Caco-2 (cell line): ENCODE data around the gene PFKFB2. TPM values are rescaled to one million over a fixed set of nuclear protein-coding genes. Genes with fewer than 3 reads are reported as not detected.

ENCODE experiments used
- BruUV-seq: library from RNA; stranded (reverse); fragments of 400-500 nt; replicated peaks from 2 replicates; lab custom pipeline; 2021; lab: Mats Ljungman, UMichigan
- CTCF ChIA-PET: fragments of 300-600 bp; sonication (Branson Sonifier 250); formaldehyde crosslinking; loops from one replicate; lab custom pipeline; 2022; ENCODE audit warnings: antibody characterized with exemption; lab: Charles Lee
- POLR2A ChIA-PET: fragments of 300-600 bp; sonication (Branson Sonifier 250); formaldehyde crosslinking; loops from one replicate; lab custom pipeline; 2022; ENCODE audit warnings: antibody characterized with exemption; lab: Charles Lee
- DNase-seq, 2 experiments: peaks; one replicate each; pipeline versions ENCODE4 v3.0.0 to v3.0.0-alpha.2; 2020 to 2022
- H3K27me3 ChIP-seq: replicated peaks from 2 replicates; pipeline ENCODE4 v1.6.0; 2011; ENCODE audit warnings: low read length; ENCODE audit not compliant: control insufficient read depth, insufficient read depth
- H3K36me3 ChIP-seq: 2 replicates; pipeline ENCODE4 v1.5.1; 2011; ENCODE audit warnings: low read length; ENCODE audit not compliant: control insufficient read depth, insufficient read depth
- H3K4me1 ChIP-seq: fragments of 250-450 bp; sonication (Bioruptor Pico); 2 replicates; pipeline ENCODE4 v1.5.1; 2020; ENCODE audit warnings: mild to moderate bottlenecking
- H3K4me3 ChIP-seq: 2 replicates; pipeline ENCODE4 v1.5.1; 2011; ENCODE audit warnings: low read depth, mild to moderate bottlenecking, control low read depth, low read length
- H3K9me3 ChIP-seq: fragments of 250-450 bp; sonication (Bioruptor Pico); 2 replicates; pipeline ENCODE4 v1.5.1; 2020; ENCODE audit warnings: mild to moderate bottlenecking, moderate library complexity
- H3K27ac Mint-ChIP-seq: one replicate; pipeline ENCODE4 v1.8.0; 2022; ENCODE audit warnings: mixed read lengths; ENCODE audit not compliant: unreplicated experiment
- H3K27me3 Mint-ChIP-seq: one replicate; pipeline ENCODE4 v1.8.0; 2022; ENCODE audit warnings: mixed read lengths; ENCODE audit not compliant: insufficient read depth, unreplicated experiment
- H3K36me3 Mint-ChIP-seq: one replicate; pipeline ENCODE4 v1.8.0; 2022; ENCODE audit warnings: mild to moderate bottlenecking, mixed read lengths; ENCODE audit not compliant: insufficient read depth, unreplicated experiment
- H3K4me1 Mint-ChIP-seq: one replicate; pipeline ENCODE4 v1.8.0; 2022; ENCODE audit warnings: low read depth, mixed read lengths; ENCODE audit not compliant: unreplicated experiment
- H3K4me3 Mint-ChIP-seq: one replicate; pipeline ENCODE4 v1.8.0; 2022; ENCODE audit warnings: mild to moderate bottlenecking, moderate library complexity, mixed read lengths; ENCODE audit not compliant: unreplicated experiment
- H3K9me3 Mint-ChIP-seq: one replicate; pipeline ENCODE4 v1.8.0; 2022; ENCODE audit warnings: mixed read lengths; ENCODE audit not compliant: unreplicated experiment
- CTCF ChIP-seq, 2 experiments: fragments of 200-600 bp in 1 of 2; IDR thresholded peaks; 1 replicate in 1 of 2; 2 replicates in 1 of 2; pipeline versions ENCODE4 v1.5.1 to v1.8.0; 2011 to 2022; ENCODE audit warnings: antibody characterized with exemption in 1 of 2, control low read depth in 1 of 2, inconsistent platforms in 1 of 2, low read depth in 1 of 2, low read length in 1 of 2, mild to moderate bottlenecking in 1 of 2, moderate library complexity in 1 of 2; ENCODE audit not compliant: insufficient read depth in 1 of 2, severe bottlenecking in 1 of 2, unreplicated experiment in 1 of 2
- intact Hi-C: fragments of 100-400 bp; cut with micrococcal nuclease; formaldehyde crosslinking; loops from one replicate; pipeline ENCODE4 v1.10.0; 2022; ENCODE audit not compliant: unreplicated experiment
- total RNA-seq: library from RNA; stranded (reverse); gene quantifications from 2 replicates; pipeline ENCODE4 v1.2.3, GENCODE V29; 2022

The PFKFB2 gene
- total RNA-seq, 1 experiment from 2014 or later = 38.9 TPM

DNA sequence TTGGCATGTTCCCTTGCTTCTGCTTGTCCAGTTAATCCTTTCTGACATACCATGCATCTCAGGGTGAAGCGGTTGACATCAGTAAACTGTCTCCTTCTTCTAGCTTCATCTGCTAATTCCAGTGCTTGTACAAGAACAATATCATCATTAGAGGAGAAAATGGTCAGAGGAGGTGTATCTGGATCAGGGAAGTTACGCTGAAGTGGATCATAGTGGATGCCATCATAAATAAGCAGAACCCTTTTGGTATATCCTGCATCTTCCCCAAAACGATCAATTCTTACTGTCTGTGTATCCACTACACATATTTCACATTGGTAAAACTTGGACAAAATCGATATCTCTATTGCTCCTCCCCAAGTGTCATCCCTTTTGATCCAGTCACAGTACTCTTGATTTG, 4.0 kb upstream of the PFKFB2 start:
- ChIA-PET CTCF (interaction anchor here (1.7 kb wide), 1 partner anchor 17 kb away, joined by 12 read pairs; the partner anchor contains the start of gene C1orf116), POLR2A (no interaction called here)
- peaks cover 51% of the 10 kb centered on the region for H3K36me3 Mint-ChIP-seq
- peak overlapping the region; percentile 94 for H3K4me3 Mint-ChIP-seq
- Histone ChIP-seq H3K27me3 (no peaks in the 10 kb centered on the region), H3K4me3 (no peak overlapping the region), H3K36me3 (0 out of 2 replicates have a peak, but pooled peaks cover 1% of the 10 kb centered on the region), H3K4me1 (peaks cover 34% of the 10 kb centered on the region), H3K9me3 (no peaks in the 10 kb centered on the region)
- no peaks in the 10 kb centered on the region for H3K27me3 Mint-ChIP-seq
- TSS peak; percentile 14 for BruUV-seq
- peaks cover 7% of the 10 kb centered on the region for H3K4me1 Mint-ChIP-seq
- no peaks in the 10 kb centered on the region for H3K9me3 Mint-ChIP-seq
- intact Hi-C loops = no loop called here
- no peak overlapping the region for H3K27ac Mint-ChIP-seq
- no peak for DNase-seq
- TF ChIP-seq CTCF (IDR thresholded peaks at IDR 0.05; ENCODE audit: insufficient read depth in 1 of 2, low read depth in 1 of 2, low read length in 1 of 2, severe bottlenecking in 1 of 2, unreplicated experiment in 1 of 2) = no peak

- ChIA-PET POLR2A (interaction anchor here (1.8 kb wide), 1 partner anchor 17 kb away, joined by 4 read pairs; the partner anchor contains the start of gene C1orf116), CTCF (interaction anchor here (1.7 kb wide), 1 partner anchor 17 kb away, joined by 12 read pairs; the partner anchor contains the start of gene C1orf116)
- H3K27ac Mint-ChIP-seq = peak overlapping the region; percentile 97
- no peaks in the 10 kb centered on the region for H3K9me3 ChIP-seq
- H3K36me3 ChIP-seq = 0 out of 2 replicates have a peak, but pooled peaks cover 1% of the 10 kb centered on the region
- intact Hi-C loops = no loop called here
- no peak for DNase-seq
- H3K4me3 Mint-ChIP-seq = peak overlapping the region; percentile 94
- peaks cover 51% of the 10 kb centered on the region for H3K36me3 Mint-ChIP-seq
- peaks cover 10% of the 10 kb centered on the region for H3K4me1 Mint-ChIP-seq
- no TSS peak for BruUV-seq
- H3K9me3 Mint-ChIP-seq = no peaks in the 10 kb centered on the region
- H3K27me3 ChIP-seq = no peaks in the 10 kb centered on the region
- H3K4me1 ChIP-seq = peaks cover 31% of the 10 kb centered on the region
- H3K4me3 ChIP-seq = peak overlapping the region; percentile 73
- no peak for TF ChIP-seq CTCF (IDR thresholded peaks at IDR 0.05; ENCODE audit: insufficient read depth in 1 of 2, low read depth in 1 of 2, low read length in 1 of 2, severe bottlenecking in 1 of 2, unreplicated experiment in 1 of 2)
- H3K27me3 Mint-ChIP-seq = no peaks in the 10 kb centered on the region
These were observed 3.6 kb upstream of the PFKFB2 start for GRCh38 chr1:207049514-207049913.

DNA sequence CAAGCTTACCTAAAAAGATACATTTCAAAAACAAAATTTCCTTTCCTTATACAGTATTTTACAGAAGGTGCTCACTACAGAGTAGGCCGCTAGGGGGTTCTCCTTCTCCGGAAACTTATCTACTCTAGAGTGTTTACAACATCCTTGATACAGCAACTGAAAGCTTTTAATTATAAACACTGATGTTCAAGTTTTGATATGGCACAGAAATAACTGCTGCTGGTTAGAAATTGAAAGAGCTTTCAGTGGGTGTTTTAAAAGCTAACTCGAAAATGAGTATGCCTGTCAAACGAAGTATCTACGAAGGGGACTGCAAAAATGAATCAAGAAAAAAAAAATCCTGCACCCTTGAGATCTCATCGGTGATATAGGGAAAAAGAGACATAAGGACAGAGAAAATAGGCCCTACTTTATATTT, 3.1 kb upstream of the PFKFB2 start:
- no peaks in the 10 kb centered on the region for H3K27me3 ChIP-seq
- no peaks in the 10 kb centered on the region for H3K27me3 Mint-ChIP-seq
- peak in 1 of 2 experiments; percentile 54 for DNase-seq
- H3K4me1 Mint-ChIP-seq = peaks cover 15% of the 10 kb centered on the region
- H3K36me3 Mint-ChIP-seq = peaks cover 48% of the 10 kb centered on the region
- ChIA-PET CTCF (interaction anchor here (1.7 kb wide), 1 partner anchor 18 kb away, joined by 12 read pairs; the partner anchor contains the start of gene C1orf116), POLR2A (interaction anchor here (1.8 kb wide), 1 partner anchor 17 kb away, joined by 4 read pairs; the partner anchor contains the start of gene C1orf116)
- H3K36me3 ChIP-seq = 0 out of 2 replicates have a peak, but pooled peaks cover 1% of the 10 kb centered on the region
- intact Hi-C loops = loop anchor here (2.0 kb wide), 2 partner anchors 17 to 39 kb away; partner anchors contain the start of genes C1orf116 and C4BPB
- H3K4me1 ChIP-seq = peaks cover 27% of the 10 kb centered on the region
- peak overlapping the region; percentile 97 for H3K27ac Mint-ChIP-seq
- no TSS peak for BruUV-seq
- peak overlapping the region; percentile 94 for H3K4me3 Mint-ChIP-seq
- no peaks in the 10 kb centered on the region for H3K9me3 Mint-ChIP-seq
- no peaks in the 10 kb centered on the region for H3K9me3 ChIP-seq
- peak overlapping the region; percentile 73 for H3K4me3 ChIP-seq
- peak; percentile 80 to 86 for TF ChIP-seq CTCF (IDR thresholded peaks at IDR 0.05; ENCODE audit: insufficient read depth in 1 of 2, low read depth in 1 of 2, low read length in 1 of 2, severe bottlenecking in 1 of 2, unreplicated experiment in 1 of 2)
